ENCODE results near the gene SHROOM3.

Gene SHROOM3

DNA sequence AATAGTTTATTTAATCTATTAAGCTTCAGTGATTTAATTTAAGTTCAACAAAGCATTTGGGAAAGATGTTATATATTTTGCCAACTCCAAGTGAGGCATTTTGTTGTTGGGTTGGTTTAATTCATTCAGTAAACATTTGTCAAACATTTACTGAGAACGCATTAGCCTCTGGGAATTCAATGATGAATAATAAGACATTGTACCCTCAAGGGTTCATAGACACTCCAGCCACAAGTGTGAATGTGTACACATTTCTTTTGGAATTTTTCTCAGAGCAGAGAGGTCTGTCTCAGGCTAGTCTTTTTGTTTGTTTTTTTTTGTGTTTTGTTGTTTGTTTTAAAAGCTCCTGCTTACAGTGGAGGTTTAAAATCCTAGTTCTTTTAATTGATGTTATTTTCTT, 259.0 kb downstream of the SHROOM3 start:
- no peak for TF ChIP-seq CTCF (IDR thresholded peaks at IDR 0.05; ENCODE audit: low read depth, low read length)
- no peaks in the 10 kb centered on the region for H3K9me3 ChIP-seq
- peaks cover 11% of the 10 kb centered on the region for H3K4me1 ChIP-seq
- H3K36me3 ChIP-seq: no peaks in the 10 kb centered on the region; the same call in 1 of the 2 replicates
- no peaks in the 10 kb centered on the region for H3K27me3 ChIP-seq
- H3K4me3 ChIP-seq (ENCODE audit: low read depth, low read length): no peak overlapping the region
- DNase-seq: no peak

- Histone ChIP-seq H3K4me1 (peaks cover 11% of the 10 kb centered on the region), H3K9me3 (no peaks in the 10 kb centered on the region), H3K36me3 (no peaks in the 10 kb centered on the region; the same call in 1 of the 2 replicates), H3K4me3 (ENCODE audit: low read depth, low read length) (no peak overlapping the region), H3K27me3 (no peaks in the 10 kb centered on the region)
- no peak for TF ChIP-seq CTCF (IDR thresholded peaks at IDR 0.05; ENCODE audit: low read depth, low read length)
- DNase-seq: no peak
These were observed 261.1 kb downstream of the SHROOM3 start for GRCh38 chr4:76696109-76696508.

GRCh38 chr4:76697129-76697803, 262.2 kb downstream of the SHROOM3 start:
- Histone ChIP-seq H3K36me3 (no peaks in the 10 kb centered on the region; the same call in 1 of the 2 replicates), H3K27me3 (no peaks in the 10 kb centered on the region), H3K9me3 (no peaks in the 10 kb centered on the region), H3K4me1 (peaks cover 12% of the 10 kb centered on the region), H3K4me3 (ENCODE audit: low read depth, low read length) (no peak overlapping the region)
- no peak for TF ChIP-seq CTCF (IDR thresholded peaks at IDR 0.05; ENCODE audit: low read depth, low read length)
- no peak for DNase-seq

DNA sequence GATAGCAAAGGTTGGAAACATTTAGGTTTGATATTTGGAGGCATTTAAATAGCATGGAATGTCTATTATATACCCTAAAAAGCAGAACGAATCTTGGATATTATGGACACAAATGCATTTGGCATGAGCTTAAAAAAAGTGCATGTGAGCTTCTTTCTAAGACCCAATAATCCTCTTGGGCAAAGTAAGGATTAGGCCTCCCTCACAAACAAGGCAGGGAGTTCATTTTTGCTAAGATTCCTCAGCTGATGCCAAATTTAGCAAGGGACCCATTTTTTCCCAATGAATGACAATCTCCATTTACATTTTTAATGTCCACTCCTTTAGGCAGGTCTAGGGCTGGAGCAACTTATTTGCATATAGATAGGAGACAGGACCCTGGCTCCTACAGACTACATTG, 263.1 kb downstream of the SHROOM3 start:
- H3K4me3 ChIP-seq (ENCODE audit: low read depth, low read length): no peak overlapping the region

GRCh38 chr4:76699751-76700310, 264.8 kb downstream of the SHROOM3 start:
- no peaks in the 10 kb centered on the region for H3K9me3 ChIP-seq
- no peak for TF ChIP-seq CTCF (IDR thresholded peaks at IDR 0.05; ENCODE audit: low read depth, low read length)
- H3K4me1 ChIP-seq: peaks cover 23% of the 10 kb centered on the region
- no peak for DNase-seq
- no peaks in the 10 kb centered on the region for H3K27me3 ChIP-seq
- no peaks in the 10 kb centered on the region for H3K36me3 ChIP-seq
- H3K4me3 ChIP-seq (ENCODE audit: low read depth, low read length): no peak overlapping the region

More for the DNA sequence above, 263.1 kb downstream of the SHROOM3 start:
- Histone ChIP-seq H3K4me1 (peaks cover 20% of the 10 kb centered on the region), H3K36me3 (no peaks in the 10 kb centered on the region), H3K27me3 (no peaks in the 10 kb centered on the region), H3K9me3 (no peaks in the 10 kb centered on the region)
- no peak for DNase-seq
- TF ChIP-seq CTCF (IDR thresholded peaks at IDR 0.05; ENCODE audit: low read depth, low read length): no peak

- Histone ChIP-seq H3K27me3 (no peaks in the 10 kb centered on the region), H3K4me3 (ENCODE audit: low read depth, low read length) (no peak overlapping the region), H3K9me3 (no peaks in the 10 kb centered on the region), H3K36me3 (no peaks in the 10 kb centered on the region), H3K4me1 (peaks cover 19% of the 10 kb centered on the region)
- TF ChIP-seq CTCF (IDR thresholded peaks at IDR 0.05; ENCODE audit: low read depth, low read length): no peak
- no peak for DNase-seq
These were observed 267.6 kb downstream of the SHROOM3 start for GRCh38 chr4:76702440-76703122.

Measured in BE2C (cell line).